DMS79 (cell line): Measurements from ENCODE around the gene ARHGDIA.
"Not testable (repeated sequence)": the region's sequence is repeated elsewhere in the genome, so short reads cannot be mapped to it uniquely, and the experiment has no call there.

ENCODE experiments used
- DNase-seq: peaks from one replicate; lab custom pipeline; 2025; lab: John Stamatoyannopoulos, UW

Gene ARHGDIA

GRCh38 chr17:81843713-81844326 is 27.3 kb downstream of the ARHGDIA start:
- DNase-seq: no peak

GRCh38 chr17:81842725-81843504 is 28.2 kb downstream of the ARHGDIA start:
- DNase-seq: no peak

GRCh38 chr17:81842378-81842724 is 28.8 kb downstream of the ARHGDIA start:
- DNase-seq: no peak

GRCh38 chr17:81841866-81842265 is 29.3 kb downstream of the ARHGDIA start:
- DNase-seq: no peak

GRCh38 chr17:81840826-81841778 is 30.0 kb downstream of the ARHGDIA start:
- no peak for DNase-seq

- DNase-seq: not testable (repeated sequence)
Observed at GRCh38 chr17:81840059-81840458, 31.1 kb downstream of the ARHGDIA start.

- DNase-seq: no peak
Observed at GRCh38 chr17:81839301-81839700, 31.8 kb downstream of the ARHGDIA start.

- no peak for DNase-seq
Observed at GRCh38 chr17:81838753-81839255, 32.3 kb downstream of the ARHGDIA start.

- no peak for DNase-seq
Observed at GRCh38 chr17:81837641-81838040, 33.5 kb downstream of the ARHGDIA start.

GRCh38 chr17:81834831-81835267 is 36.3 kb downstream of the ARHGDIA start, which contains the start of gene PPP1R27:
Gene PPP1R27 (minus strand): TSS chr17:81835050. CDS start chr17:81834953, 97 bp downstream.
- DNase-seq: no peak

GRCh38 chr17:81833921-81834830 is 37.0 kb downstream of the ARHGDIA start:
- no peak for DNase-seq

- peak; percentile 53 for DNase-seq
Observed at GRCh38 chr17:81833160-81833920, 37.8 kb downstream of the ARHGDIA start, which contains the start of gene MCRIP1. Gene MCRIP1 (minus strand): TSS chr17:81833291. CDS start chr17:81824506, 8,785 bp downstream.

GRCh38 chr17:81832608-81833159 is 38.5 kb downstream of the ARHGDIA start:
- DNase-seq: peak; percentile 21

- DNase-seq: peak; percentile 15
Observed at GRCh38 chr17:81831957-81832607, 39.1 kb downstream of the ARHGDIA start.

- DNase-seq: no peak
Observed at GRCh38 chr17:81831563-81831956, 39.6 kb downstream of the ARHGDIA start.

GRCh38 chr17:81829858-81830257 is 41.3 kb downstream of the ARHGDIA start:
- DNase-seq: no peak

GRCh38 chr17:81828656-81829055 is 42.5 kb downstream of the ARHGDIA start:
- DNase-seq: no peak

- no peak for DNase-seq
Observed at GRCh38 chr17:81825841-81826466, 45.2 kb downstream of the ARHGDIA start.

GRCh38 chr17:81824595-81824994 is 46.5 kb downstream of the ARHGDIA start:
- DNase-seq: no peak
